GM21367 (cell line): ENCODE measurements around the gene ANKS1B.

Experiments used
- ATAC-seq: cut with Tn5 transposase; IDR thresholded peaks from one replicate; pipeline ENCODE4 v1.9.1; 2021; ENCODE audit not compliant: unreplicated experiment

ANKS1B gene

DNA sequence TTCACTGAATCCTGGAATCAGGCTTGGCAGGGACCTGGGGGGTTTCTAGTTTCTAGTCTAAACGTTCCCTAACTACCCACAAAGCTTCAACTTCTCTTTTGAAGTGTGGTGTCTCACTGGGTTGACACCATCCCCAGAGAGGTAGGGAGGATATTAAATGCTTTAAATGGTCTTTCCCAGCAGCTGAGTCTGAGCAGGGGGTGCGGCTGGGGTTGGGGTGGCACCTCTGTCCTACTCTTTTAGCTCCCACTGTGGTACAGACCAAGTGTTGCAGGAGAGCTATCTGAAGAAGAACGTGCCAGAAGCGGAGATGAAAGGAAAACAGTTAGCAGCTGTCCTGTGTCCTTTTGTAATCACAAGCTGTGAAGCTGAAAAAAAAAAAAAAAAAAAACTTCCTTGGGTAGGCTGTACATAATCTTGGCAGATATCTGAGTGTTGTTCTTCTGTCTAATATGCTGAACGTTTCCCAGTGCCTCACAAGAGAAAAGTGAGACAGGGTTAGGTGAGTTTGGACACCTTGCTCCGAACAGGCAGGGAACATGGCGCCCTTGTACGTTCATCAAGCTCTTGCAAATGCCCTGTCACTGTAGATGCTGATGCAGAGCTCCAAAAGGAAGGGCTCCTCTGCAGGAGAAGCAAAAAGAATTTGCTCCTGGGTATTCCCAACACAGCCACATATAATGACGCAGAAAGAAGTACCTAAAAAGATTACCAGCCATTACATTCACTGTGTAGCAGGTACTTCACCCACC, 892.5 kb downstream of the ANKS1B start:
- no peak for ATAC-seq

DNA sequence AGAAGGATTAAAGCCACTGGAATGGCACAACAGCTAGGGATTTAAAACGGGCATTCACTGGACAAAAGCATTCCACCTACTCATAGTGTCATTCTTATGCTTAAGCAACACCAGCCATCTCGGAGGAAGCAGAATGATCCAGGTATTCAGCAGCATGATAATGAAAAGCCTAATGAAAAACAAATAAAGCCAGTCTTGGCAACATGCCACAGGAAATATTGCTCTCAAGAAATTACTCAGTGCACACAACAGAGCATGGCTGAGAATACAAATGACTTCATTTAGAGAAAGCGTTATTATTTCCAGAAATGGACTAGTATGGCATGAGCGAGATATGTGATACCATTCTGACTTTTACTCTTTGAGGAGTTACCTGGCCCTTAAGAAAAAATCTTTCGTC, 897.5 kb downstream of the ANKS1B start:
- ATAC-seq = no peak

DNA sequence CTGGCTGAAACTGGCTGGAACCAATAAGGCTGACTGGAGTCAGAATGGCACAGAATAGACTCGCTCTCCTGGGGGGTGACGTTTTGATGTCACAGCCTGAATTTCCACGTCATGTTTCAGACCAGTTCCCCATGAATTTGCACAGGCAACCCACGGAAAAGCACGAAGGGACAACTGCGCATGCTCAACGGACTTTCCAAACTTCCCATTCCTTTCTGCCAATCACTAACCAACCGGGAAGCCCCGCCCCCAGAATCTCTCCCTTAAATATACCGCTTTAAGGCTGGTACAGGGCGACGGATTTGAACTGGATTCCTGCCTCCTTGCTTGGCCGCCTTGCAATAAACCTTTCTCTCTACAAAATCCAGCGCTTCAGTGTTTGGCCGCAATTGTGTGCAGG, 904.9 kb downstream of the ANKS1B start:
- no peak for ATAC-seq

DNA sequence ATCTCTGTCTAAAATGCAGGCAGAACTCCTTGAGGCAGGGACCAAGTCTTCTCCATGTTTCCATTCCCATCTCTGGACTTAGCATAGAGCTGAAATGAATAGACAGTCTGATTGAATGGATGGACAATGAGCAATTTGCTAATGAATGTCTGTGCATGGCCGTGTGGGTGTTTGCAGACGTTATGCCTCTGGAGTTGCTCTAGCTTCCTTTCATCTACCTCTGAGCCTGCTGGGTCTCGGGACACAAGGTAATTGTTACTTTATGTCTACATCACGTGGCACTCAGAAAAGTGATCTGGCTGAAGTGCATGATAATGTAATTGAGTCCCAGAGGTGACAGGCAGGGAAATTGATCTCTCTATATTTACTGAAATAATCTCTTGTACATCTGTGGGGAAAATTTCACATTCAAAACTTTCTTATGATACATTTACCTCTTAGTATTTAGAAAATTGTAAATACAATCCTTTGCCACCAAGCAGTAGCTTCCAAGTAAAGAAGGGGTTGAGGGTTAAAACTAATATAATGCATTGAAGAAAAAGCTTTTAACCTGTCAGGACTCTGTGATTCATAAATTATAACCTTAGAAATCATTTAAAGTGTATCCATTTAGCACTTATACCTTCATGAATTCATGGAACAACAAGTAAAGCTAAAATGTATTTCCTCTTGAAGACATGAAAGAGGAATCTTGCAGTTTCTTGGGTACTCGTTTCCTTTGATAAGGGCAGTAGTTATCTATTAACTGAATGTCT, 915.6 kb downstream of the ANKS1B start:
- ATAC-seq = no peak

DNA sequence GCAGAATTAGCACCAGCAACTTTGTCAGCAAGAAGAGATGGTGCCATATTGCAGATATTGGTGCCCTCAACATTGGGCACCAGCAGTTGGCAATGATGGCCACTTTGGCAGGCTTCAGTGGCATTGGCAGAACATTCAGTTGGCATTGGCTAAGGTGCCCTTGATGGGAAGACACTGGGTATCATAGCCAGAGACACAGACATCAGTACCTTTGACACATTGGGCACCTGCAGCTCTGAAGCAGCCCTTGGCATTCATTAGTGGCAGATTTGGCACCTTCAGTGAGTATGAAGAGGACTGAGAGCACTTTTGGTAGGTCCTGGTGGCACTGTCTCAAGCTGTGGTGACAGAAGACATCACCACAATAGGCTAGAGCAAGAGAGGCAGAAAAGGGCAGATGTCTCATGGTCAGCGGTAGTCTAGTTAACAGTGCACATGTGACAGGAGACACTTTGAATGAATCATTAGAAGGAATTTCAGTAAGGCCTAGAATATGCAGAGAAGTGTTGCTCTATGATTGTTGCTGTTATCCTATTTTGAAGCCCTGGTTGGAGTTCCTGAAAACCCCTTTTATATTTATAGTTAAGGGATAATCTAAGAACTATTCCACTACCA, 917.5 kb downstream of the ANKS1B start:
- ATAC-seq = no peak

DNA sequence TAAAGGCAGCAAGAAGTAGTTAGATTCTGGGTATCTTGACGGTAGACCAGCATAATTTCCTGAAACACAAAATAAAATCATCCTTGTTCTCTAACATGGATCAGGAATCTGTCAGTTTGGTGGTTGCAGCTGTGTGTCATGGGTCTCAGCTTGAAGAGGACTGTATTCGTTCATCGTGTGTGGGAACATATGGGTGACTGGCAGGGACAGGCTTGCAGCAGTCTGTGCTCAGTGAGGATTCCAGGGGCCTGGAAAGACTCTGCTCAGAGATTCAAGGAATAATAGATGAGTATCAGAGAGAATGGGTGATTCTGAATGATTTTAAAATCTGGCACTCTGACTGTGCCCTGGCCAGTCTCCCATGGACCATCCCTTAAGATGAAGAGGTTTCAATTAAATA, 918.0 kb downstream of the ANKS1B start:
- no peak for ATAC-seq

DNA sequence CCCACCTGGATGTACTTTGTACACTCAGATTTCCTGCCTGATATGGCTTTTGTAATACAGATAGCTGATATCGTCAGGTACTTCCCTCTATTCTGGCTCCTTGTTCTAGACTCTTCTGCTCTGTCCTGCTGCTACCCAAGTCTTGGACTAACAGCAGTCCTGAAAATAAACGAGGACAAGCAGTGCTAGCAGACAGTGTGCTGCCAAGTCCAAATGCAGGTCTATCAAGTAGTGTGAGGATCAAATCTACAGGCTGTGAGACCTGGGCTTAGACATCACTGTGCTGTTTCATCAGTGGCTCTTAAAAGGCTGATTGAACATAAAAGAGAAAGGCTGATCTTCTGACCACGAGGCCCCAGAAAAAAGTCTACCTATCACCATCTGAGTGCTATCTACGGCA, 921.6 kb downstream of the ANKS1B start:
- ATAC-seq = no peak

DNA sequence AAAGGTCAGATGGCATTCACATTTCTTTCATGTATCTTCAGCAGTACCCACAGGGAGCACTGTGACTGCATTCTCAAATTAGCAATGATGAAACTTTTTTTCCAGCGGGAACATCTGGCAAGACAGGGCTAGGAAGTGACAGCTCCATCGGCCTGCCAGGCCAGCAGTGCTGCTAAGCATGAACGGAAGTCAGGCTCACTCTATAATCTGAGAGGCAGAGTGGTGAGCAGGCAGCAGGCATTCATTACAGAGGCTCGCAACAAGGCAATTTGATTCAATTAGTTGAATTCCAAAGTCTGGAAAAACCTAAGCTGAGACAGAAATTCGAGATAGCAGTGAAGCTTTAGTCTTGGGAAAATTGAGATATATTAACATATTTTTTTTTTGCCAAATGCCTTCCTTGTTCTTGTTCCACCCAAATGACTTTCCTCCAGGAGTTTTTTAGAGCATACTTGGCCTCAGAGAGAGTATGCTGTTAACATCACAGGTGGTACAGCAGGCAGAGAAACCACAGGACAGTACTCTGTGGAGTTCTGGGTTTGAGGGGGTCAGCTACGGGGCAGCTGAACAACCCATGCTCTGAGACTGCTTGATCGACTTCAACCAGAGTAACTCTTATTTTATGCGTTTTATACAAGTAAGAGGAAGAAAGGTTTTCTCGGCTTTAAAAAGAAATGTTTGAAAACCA, 924.8 kb downstream of the ANKS1B start:
- ATAC-seq = no peak

DNA sequence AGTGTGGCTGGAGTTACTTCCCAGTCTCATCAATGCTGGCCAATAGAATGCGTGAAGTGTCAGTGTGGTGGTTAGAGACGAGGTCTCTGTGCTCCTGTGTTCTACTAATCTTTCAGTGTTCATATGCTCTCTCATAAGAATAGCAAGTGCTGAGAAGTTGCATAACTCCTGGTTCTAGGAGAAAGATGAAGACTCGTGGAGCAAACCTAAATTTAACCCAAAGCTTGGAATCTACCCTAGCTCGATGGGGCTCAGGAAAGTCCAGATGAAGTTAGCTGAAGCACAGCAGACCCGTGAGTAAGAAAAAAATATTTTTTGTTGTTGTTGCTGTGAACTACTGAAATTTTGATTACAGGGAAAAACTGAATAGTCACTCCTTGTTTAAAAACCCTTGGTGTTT, 927.1 kb downstream of the ANKS1B start:
- ATAC-seq = no peak

DNA sequence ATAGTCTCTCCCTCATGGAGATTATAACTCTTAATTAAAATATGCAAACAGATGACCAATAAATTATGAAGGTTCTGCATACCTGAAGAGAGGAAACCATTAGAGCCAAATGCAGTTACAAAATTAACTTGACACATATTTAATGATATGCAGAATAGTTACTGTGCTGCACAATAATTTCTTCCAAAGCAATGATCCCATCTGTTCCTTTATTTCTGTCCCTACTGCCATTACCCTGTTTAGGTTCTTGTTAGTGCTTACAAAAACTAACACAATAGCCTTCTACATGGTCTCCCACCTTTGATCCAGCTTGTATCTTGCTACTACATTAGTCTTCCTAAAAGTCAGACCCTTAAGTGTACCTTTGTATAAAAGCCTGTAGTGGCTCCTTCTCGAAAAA, 928.5 kb downstream of the ANKS1B start:
- no peak for ATAC-seq

DNA sequence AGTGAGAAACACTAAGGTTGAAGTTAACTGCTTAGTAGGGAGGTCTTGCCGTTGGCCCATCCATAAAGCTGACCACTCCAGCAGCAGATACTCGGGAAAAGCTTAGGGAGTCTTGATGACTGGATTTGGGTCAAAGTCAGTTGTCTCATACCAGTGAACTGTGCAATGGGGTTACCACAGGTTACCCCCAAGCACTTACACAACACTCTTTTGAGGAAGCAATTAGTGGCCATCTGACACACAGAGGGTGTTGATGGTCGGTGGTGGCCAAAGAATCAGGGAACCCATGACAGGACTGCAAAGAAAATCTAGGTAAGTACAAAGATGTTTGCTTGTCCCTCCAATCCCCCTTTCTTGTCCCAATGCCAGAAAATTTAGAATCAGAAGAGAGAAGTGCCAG, 929.4 kb downstream of the ANKS1B start:
- no peak for ATAC-seq

DNA sequence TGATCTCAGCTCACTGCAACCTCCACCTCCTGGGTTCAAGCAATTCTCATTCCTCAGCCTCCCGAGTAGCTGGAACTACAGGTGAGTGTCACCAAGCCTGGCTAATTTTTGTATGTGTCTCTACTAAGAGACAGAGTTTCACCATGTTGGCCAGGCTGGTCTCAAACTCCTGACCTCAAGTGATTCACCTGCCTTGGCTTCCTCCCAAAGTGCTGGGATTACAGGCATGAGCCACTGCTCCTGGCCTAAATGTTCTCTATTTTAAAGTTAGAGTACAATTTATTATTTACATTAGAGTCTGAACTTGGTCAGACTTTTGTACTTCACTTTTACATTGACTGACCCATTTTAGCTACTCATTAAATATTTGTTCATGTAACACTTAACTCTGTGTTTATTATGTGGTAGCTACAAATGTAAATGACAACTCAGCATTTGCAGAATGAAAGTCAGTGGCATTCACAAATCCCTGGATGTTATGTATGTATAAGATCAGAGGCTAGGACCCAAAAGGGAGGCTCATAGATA, 930.1 kb downstream of the ANKS1B start:
- no peak for ATAC-seq

DNA sequence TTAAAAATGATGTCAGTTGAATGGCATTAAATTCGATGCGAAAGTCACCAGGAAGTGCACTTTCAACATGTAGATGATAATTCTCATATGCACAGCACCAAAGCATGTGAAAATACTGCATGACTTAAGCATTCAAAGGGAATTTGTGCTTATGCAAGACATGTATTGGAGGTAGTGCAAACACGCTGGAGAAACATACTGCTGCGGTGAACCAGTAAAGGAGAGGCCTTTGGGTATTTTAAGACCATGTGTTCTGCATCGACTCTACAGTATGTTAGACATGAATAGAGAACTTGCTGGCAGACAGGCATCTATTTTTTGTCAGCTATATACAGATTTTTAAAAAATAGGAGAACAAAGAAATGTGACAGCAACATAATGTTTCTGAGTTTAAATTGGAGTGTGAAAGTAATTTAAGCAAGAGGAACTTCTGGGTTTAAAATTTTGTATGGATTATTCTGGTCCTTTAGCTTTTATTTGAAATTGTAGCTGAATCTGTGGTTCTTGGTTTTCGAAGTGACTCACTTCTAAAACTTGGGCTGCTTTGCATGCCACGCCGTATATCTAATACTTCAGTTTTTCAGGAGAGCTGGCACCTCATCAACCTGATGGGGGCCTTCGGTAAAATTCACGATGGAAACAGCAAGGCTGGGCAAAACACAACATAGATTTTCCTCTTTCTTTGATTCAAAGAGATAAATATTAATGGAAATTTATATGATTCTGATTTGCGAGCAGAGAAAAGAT, 930.9 kb downstream of the ANKS1B start:
- ATAC-seq = no peak

DNA sequence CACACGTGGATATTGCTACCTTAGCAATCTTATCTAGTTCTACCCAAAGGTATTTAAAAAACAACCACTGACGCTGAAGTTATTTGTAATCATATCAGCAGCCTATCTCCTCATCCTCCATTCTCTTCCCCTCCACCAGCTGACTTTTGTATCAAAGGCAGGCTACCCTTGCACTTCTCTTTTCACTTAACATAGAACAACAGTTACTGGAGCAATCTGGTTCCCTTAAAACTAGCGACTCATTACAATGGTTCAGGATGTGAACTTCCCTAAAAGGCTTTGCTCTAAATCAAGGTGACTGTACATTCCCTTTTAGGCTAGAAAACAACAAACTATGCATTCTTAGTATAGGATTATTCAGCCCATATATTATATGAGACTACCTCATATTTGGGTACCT, 935.0 kb downstream of the ANKS1B start:
- no peak for ATAC-seq

DNA sequence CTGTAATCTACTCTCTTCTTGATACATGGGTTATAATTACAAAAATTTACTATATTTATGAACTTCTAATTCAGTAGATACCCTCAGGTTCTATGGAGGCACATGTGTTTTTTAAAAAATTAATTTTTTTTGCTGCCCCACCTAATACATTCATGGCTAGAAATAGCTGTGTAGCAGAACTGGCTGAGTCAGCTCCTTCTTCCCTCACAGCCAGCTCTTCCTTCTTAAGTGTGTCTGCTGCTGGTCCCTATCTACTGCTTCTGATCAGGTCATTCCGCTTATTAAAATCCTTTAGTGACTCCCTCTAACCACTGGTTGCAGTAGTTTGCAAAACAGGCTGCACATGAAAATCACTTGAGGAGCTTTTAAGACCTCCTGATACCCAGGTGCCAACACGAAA, 939.6 kb downstream of the ANKS1B start:
- ATAC-seq = no peak

DNA sequence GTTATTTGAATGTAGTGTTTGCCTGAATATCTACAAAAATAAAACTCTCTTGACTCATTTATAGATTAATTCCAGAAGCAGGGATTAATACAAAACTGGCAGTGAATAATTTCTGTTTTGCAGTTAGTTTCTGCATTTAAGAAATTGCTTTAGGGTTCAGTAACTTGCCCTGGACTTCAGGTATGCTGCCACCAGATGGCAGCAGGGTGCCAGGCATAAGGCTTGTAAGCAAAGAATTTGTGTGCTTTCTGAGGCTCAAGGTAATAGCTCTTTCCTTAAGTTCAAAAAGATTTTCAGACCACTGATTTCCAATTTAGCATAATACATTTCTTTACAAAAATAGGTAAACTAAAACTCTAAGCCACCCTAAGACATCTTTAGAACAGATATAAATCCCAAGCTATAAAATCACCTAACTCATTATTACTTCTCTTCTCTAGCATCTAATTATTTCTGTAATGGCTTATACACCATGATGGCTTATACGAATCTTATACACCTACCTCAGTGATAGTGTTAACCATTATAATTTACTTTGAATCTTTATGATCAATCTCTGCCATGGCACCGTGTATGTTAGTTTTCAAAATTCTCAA, 941.3 kb downstream of the ANKS1B start:
- peak; percentile 69 for ATAC-seq

DNA sequence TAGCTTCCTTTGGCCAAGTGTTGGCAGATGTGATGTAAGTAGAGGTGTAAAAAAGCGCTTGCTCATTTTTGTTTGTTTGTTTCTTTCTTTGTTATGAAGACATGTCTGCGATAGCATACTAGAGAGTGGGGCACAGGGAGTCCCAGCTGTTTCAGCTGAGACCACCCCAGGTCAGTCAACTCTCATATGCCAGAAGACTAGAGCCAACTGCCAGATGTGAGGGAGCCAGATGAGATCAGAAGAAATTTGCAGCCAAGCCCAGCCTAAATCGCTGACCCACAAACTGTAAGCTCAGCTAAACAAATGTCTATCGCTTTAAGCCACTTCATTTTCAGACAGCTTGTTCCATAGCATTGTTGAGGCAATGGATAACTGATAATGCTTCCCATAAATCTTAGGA, 942.5 kb downstream of the ANKS1B start:
- no peak for ATAC-seq

DNA sequence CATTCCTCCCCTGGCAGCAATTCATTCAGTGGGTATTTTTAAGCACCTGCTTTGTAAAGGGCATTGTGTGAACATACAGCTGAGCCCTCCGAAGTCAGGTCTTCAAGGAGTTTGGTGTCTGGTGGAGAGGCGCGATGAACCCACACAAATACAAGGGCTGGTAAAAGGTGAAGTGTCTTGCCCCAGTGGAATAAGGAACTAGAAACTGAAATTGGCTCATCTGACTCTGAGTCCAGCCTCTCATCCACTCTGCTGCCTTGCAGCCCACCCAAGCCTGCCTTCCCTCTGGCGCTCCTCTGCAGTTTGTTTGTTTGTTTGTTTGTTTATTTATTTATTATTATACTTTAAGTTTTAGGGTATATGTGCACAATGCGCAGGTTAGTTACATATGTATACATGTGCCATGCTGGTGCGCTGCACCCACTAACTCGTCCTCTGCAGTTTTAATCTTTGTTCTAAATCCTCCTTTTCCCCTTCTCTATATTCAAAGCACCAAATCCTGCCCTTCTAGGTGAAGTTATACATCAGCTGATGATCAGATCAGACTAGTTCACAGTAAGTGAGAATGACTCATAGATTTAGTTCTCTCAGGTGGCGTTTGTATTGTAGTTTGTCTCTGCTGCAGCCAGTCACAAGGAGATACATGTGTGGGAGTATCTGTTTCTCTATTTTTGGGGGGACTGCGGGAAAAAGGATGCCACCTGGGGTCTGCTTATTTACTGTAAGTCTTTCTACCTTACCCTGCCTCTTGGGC, 945.2 kb downstream of the ANKS1B start:
- no peak for ATAC-seq

DNA sequence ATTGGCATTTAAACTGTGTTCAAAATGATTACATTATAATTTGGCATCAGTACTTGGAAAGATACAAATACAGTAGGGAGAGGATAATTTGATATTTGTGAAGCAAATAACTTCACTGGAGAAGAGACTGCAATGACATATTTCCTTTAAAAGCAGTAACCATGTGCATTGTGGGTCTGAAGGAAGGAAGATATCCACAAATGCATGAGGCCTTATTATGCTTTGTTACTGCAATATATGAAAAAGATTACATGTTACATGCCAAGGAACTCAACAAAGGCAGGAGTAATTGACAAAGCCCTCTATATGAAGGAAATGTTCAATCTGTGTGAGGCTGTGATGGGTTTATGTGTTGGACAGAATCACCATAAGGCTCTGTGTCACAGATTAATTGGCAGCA, 948.2 kb downstream of the ANKS1B start:
- ATAC-seq = no peak

DNA sequence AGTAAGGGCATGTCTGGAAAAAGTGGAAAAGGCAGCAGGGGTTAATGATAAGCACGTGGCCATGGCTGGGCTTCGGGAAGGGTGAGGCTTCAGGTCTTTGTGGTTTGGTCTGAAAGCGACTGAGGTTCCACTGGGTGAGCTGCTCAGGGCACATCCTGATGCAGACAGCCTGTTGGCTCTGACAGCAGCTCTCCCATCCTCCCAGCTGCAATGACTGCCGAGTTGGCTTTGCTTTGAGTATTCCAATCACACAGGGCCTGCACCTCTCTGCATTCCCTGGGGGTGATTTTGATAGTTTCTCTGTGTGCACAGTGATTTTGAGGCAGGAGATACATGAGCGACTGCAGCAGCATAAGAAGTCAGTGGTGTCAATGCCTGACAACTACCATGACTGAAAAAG, 948.9 kb downstream of the ANKS1B start:
- ATAC-seq = no peak
